Activated naive CD4-positive, alpha-beta T cell (primary cell): Measurements from ENCODE around the gene DHX30.

ENCODE experiments used
- DNase-seq, 4 experiments: peaks; one replicate each; lab custom pipeline; 2025; lab: John Stamatoyannopoulos, UW

The DHX30 gene

DNA sequence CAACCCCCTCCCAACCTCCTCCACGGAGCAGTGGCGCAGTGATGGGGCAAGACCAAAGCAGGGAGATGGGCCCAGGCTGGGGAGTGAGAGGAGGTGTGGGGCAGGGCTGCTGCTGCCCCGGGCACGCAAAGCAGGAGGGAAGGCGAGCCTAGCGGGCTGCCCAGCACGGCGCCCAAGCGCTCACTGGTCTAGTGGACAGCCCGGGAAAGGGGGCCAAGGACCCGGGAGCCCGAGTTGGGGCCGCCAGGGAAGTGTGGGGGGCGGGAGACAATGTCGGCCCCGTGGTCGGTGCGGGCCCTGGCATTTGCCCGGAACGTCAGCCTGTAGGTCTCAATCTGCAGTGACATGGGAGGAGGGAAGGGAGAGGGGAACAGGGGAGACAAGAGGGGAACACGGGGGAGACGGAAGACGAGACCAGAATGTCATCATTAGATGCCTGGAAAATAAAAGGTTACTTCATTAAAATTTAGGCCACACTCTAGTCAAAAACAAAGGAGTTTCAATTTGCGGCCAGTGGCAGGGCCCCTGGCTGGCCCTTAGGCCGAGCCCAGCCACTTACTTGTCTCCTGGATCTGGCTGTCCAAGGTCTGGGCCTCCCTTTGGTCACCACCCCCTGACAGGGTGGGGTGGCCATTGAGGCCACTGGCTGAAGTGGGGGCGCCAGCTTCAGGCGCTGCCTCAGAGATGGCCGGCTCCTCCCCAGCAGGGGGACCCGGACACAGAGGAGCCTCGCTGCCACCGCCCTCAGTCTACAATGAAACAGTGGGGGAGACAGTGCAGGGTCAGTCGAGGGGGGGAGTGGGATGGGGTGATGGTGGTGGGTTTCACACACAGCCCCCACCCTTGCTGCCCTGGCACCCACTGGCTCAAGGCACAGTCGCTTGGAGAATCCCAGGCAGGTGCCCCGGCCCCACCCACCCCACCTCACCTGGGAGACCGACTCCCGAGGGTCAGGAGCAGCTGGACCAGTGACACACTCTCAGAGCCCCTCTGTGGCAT, 50.0 kb downstream of the DHX30 start:
- no peak for DNase-seq

DNA sequence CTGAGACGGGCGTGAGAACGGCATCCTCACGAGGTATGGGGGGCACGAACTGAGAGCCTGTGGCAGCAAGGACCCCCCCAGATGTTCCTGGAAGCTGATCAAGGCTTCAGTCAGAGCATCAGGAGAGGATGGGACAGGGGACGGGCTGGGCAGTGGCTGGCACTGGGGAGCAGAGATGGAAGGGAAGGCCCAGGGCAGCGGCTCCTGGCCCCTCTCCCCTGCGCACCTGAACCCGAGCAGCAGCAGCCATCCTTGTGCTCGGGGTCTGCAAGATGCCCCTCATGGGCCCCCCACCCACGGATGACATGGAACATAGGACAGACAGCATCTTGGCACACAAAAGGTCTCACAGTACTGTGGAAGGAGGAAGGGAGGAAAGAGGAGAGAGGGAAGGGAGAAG, 51.3 kb downstream of the DHX30 start:
- no peak for DNase-seq

DNA sequence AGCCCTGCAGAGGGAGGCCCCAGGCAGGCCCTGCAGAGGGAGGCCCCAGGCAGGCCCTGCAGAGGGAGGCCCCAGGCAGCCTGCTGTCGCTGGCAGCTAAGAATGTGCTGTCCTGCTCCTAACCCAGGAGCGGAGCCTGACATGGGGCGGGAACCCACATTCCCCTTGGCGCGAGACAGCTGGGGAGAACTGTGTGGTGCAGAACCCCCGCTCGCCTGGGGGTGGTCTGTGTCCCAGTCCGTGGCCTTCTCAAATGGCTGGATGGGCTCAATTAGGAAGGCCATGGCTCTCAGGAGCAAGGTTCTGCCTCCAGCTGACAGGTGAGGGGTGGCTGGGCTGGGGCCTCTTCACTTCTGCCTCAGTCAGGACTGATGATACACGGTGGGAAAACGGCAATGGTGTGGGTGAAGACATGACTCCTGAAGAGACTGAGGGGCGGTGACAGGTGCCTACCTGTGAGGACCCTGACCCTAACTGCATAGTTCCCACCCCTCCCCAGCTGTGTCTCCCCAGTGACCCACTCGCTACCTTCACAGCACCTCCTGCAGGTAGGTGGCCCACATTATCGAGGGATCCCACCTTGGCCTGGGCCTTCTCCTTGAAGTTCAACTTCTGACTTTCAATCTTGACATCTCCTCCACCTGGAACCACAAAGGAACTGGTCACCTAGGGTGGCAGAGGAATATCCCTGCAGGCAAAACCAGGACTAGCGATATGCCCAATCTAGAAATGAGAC, 52.0 kb downstream of the DHX30 start:
- DNase-seq, result no peak

DNA sequence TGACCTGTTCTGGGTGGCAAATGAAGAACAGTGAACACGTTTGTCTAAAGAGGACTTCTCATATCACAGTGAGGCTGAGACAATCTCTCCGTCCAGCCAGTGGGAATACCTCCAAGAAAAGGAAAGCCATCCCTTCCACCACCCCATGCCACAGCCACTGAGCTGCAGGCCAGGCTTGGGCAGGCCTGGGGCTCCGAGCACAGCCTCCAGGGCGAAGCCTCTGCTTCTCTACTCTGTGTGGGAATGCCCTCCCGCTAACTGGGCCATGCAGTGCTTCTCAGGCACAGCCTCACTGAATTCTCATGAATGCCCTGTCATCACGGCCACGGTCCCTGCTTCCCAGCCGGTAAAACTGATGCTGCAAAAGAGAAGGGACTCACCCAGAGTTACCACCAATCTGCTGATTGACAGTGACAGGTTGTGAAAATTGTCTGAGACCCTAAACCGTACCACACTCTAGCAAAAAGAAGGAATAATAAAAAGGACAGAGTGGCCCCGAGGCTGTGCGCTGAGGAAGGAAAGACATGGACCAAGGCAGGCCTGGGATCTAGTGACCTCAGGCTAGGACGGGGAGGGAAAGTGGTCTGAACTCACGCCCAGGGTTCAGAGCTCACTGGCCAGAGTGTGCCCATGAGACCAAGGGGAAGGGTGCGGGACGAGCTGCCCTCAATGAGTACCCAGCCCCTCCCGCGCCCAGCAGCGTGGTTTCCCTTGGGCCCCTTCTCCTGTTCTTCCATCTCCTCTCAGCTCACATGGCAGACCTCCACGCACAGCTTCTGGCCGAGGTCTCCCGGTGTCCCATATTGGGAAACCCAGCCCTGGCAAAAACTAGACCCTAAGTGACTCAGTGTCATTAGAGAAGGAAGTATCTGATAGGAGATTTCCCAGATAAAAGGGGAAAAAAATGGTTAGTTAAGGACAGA, 52.8 kb downstream of the DHX30 start:
- DNase-seq, result no peak

DNA sequence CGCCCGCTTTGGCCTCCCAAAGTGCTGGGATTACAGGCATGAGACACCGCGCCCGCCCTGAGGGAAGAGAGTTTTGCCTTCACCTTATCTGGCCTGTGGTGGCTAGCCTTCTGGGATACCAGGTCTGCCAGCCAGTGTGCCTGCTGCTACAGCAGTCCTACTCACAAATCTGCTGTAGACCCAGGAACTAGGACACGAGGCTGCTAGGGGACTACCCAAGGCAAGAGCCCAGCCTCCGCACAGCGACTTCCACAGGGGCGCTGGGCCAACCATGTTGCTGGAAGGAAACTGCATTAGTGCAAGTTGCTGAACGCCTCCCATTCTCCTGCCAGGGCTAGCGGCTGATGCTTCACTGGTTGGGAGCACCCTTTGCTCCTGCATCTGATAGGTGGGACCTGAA, 53.7 kb downstream of the DHX30 start:
- no peak for DNase-seq

DNA sequence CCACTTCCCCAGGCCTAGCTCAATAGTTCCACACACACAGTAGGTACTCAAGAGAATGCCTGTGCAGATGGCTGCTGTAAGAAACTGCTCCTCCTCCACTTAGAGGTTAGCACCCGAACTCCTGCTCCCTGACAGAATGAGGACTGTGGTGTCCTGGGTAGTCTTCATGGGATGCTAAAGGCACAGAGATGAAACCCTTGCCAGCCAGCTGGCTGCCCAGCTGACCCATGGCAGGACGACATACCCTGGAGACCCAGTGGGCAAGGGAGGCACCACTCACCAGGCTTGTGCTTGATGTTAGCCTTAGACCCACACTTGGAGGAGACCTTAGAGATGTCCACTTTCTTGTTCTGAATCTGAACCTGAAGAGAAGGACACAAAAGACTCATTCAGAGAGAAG, 54.2 kb downstream of the DHX30 start:
- no peak for DNase-seq

DNA sequence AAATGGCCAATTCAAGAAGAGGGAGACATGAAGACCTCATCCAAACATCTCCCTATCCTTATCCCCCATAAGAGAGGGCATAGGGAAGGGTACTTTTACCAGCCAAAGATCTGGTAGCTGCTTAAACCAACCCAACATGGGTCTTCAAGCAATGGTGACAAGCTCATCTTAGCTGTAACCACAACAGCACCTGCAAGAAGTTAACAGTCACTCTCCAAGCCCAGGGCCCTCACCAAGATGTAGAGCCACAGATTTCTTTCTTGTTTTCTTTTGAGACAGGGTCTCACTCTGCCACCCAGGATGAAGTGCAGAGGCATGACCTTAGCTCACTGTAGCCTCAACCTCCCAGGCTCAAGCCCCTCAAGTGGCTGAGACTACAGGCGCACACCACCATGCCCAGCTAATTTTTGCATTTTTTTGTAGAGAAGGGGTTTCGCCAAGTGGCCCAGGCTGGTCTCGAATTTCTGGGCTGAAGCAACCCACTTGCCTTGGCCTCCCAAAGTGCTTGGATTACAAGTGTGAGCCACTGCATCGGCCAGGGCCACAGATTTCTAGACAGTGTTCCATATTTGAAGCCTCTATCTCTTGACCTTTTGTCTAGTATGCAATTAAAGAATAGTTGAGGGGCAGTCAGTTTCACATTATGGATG, 57.1 kb downstream of the DHX30 start:
- DNase-seq, result no peak

DNA sequence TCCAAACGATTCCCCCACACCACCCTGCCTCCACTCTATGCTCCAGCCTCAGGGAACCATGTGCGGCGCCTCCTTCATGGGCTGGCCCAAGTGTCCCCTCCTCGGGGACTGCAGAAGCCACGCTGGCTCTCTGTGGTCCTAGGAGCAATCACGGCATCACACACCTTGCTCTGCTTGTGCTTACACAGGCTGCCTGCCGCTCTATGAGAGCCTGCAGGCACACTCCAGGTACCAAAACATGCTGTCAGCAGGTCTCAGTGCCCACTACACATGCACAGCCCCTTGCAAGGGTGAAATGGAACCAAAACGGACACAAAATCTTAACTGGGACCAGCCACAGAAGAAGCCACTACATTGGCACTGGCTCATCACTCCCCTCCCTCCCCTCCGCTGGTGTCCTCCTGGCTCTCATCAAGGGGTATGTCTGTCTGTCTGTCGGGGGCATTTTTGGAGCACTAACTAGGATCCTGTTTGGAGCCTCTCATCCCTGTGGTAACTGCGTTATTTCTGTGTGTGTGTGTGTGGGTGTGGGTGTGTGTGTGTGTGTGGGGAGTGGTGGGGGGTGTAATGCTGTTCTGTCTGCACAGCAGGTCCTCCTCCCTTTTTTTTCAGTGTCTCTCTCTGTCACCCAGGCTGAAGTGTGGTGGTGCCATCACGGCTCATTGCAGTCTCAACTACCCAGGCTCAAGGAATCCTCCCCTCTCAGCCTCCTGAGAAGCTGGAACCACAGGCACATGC, 60.6 kb downstream of the DHX30 start:
- DNase-seq, result no peak

DNA sequence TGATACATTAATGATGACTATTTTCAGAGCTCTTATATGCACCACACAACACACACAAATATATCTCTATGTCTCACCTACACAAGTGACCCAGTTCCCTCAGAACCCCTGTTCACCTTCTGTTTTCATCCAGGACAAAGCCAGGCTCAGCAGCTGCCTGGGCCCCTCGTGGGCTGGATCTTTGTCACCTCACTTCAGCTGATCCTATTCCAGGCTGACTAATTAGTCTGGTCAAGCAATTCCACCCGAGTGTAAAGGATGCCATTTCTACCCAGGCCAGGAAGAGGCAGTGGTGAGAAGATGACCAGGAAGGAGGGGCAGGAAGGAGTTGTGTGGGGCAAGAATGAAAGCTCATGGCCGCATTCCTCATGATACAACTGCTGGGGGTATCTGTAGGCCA, 62.3 kb downstream of the DHX30 start:
- no peak for DNase-seq

DNA sequence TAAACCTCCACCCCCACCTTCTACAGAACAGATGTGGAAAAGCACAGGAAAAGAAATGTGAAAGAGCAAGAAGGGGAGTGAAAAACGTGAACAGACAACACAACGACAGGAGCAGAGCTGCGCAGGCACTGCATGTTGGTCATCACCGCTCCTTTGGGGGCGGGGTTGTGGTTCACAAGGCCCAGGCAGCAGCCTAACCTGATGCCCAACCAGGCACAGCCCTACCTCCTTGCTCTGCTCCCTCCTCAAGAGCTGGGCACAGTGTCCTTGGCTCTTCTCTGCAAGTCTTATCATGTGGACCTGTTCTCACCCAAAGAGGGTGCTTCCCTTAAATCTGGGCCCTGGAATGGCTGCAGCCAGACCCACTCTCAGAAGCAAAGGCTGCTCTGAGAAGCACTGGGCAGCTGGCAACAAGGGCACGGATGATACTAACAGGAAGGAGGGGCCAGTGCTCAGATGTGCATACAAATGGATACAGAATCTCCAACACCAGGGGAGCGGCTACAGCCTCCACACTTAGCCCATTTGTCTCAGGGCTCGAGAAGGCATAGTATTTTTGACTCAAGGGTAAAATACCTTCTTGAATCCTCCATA, 64.6 kb downstream of the DHX30 start:
- DNase-seq, result no peak

DNA sequence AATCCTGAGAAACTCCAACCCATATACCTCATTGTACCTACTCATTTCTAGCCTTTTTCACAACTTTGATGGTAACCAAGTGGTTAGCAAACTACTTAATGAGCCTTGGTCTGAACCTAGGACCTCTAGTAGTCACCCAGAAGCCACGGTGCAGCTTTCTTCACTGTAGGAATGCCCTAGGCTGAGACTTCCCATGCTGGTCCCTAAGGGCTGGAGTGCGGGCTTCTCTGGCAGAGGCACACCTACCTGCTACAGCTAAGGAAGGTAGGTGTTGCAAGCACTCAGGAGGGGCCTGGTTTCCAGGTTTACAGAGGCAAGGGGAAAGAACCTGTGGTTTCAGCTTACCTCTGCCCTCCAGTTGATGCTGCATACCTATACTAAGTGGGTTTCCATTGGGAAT, 65.4 kb downstream of the DHX30 start:
- DNase-seq, result no peak

DNA sequence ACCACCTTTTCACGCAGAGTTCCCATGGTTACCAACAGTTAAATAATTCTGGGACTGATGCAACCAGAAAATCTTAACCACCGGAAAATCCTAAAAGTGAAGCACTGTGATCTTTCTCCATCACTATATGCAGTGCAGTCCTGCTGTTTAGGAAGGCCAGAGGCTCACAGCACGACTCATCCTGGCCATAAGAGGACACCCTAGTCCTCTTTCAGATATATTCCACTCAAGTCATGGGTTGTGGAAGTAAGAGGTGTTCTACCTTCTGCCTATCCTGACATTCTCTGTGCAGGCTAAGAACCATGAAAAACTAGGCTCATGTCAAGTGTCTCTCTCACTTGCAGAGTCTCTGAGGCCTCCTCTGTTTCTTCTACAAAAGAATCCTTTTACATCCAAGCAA, 67.2 kb downstream of the DHX30 start:
- no peak for DNase-seq

DNA sequence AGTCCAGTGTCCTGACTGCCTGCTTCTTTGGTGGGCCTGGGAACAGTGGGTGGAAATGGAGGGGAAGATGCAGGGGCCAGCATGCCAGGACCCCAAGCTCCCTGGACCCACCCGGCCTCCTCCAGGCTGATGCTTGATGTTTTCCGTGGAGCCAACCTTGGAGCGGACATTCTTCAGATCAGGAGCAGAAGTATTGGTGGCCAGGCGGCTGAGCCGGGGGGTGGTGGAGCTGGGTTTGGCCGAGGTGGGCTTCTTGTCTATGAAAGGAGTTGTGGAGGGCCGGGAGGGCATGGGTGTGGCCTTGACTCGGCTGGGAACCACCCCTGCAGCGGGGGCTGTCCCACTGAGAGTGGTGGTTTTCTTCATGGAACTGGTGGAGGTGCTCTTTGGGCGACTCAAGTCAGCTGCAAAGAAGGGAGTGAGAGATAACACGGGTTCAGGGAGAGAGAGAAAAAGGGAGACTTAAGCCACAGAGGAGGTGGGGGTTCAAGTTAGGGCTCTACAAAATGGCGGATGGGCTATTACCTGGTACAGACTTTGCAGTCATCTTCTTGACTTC, 67.8 kb downstream of the DHX30 start:
- no peak for DNase-seq

DNA sequence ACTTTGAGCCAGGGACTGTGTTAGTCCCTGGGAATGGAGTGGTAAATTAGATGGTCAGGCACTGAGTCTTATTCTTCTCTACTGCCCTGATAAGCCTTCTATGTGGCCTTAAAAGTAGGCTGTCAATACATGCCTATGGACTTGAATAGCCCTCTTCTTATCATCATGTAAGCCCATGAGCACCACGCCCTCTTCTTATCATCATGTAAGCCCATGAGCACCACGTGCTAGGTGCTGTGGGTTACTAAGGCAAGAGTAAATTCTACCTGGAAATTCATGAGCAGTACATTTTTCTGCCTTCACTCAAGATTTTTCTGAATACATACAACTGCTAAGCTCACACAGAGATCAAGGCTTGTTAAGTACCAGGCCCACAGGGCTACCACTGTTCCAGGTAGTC, 68.5 kb downstream of the DHX30 start:
- DNase-seq, result no peak

DNA sequence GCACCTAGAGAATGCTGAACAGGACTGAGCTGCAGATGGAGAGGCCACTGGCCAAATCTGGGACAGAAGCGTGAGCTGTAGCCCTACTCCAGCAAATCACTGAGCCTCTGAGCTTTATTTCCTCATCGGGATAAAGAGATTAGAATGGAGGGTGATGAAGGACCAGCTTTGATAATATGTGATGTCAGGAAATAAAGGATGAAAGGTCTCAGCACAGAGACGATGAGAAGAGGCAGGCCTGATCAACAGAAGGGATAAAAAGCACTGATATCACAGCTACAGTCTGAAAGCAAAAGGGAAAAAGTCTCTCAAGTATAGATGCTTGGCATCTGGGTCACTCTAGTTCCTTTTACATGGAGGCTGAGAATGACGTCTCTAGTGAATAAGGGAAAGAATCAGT, 70.0 kb downstream of the DHX30 start:
- DNase-seq, result no peak

DNA sequence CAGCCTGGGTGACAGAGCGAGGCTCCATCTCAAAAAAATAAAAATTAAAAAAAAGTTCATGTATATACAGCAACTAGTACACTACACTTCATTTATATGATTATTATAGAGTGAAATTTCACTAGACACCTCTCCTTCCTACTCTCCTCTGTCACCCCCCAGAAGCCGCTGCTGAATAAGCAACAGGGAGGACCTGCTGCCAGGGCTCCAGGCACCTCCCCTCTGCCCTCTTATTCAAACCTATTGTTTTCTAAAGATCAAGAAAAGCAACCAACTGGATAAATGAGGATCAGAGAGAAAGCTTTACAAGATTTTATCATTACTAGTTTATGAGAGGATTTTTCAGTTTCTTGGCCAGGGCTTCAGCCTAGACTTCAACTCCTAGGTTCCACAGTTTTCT, 71.5 kb downstream of the DHX30 start:
- DNase-seq, result no peak

DNA sequence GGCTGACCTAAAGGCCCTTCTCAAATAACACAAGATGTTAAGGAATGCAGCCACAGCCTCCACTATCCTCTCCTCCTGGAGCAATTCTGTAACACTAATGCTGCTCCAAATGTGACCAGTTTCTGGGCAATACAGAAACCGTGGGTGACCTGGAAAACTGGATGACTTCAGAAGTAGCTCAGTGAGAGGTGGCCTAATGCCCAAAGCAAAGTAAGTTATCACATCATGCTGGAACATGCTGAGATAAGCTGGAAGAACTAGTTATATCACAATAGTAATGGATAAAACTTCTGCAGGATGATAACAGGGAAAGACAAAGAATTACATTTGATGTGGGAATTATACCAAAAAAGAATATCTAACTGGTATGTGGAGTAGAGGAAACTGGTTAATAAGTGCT, 72.0 kb downstream of the DHX30 start:
- no peak for DNase-seq

DNA sequence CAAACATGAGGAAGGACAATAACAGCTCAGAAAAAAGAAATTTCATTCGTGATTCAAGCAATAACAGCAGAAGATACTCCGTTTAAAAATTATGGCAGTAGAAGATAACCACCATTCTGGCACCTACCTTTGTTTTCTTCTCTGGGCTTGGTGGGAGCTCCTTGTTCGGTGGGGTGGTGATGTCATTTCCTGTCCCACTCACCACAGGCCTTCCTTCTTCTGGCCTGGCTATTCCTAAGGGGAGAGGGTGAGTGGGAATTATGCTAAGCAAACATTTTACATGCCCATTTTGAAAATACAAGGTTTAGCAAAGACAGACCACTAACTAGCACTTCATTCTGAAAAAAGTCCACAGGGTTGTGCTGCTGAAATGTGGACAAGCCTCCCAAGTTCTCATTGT, 74.4 kb downstream of the DHX30 start:
- DNase-seq, result no peak

DNA sequence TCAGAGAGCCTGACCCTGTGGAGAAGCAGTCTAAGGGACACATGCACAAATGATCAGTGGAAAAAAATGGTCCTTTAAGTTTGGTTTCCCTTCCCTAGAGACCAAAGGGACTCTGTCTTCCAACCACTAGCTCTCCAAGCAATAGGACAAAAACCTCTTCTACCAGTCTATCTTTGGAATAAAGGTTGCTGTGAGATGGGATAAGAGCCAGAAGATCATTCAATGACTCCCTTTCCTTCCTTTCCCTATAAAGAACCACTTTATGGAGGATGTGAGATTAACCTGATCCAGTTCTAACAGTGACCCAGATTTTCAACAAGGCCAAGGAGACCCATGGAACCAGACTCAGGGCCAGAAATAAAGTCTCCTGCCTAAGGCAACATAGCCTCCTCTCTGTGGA, 74.8 kb downstream of the DHX30 start:
- DNase-seq, result no peak

DNA sequence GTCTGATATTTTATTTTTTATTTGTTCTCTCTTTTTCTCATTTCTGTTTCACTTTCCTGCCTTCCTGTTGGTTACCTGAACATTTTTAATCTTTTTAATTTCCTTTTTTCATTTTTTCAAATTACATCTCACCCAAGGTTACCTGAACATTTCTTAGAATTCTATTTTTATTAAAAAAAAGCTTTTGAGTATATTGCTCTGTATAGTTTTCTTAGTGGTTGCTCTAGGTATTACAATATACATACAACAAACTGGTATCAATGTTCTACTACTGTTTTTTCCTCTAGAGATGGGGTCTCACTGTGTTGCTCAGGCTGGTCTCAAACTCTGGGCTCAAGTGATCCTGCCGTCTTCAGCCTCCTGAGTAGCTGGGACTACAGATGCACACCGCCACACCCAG, 79.4 kb downstream of the DHX30 start:
- no peak for DNase-seq
